Measurements from ENCODE around the gene CAMKK2. TPM values are rescaled to one million over a fixed set of nuclear protein-coding genes. Genes with fewer than 3 reads are reported as not detected.

The CAMKK2 gene
- total and polyA plus RNA-seq, 2 of the 13 experiments (the other 11 are each of a cell fraction or from before 2014, with no cell fraction given) = 18.8 to 20.0 TPM

- TF ChIP-seq IRX3 (CRISPR knock-in tag; IDR thresholded peaks at IDR 0.05; ENCODE audit: borderline replicate concordance, low read depth) = no peak
- TF ChIP-seq, protein P1, sequence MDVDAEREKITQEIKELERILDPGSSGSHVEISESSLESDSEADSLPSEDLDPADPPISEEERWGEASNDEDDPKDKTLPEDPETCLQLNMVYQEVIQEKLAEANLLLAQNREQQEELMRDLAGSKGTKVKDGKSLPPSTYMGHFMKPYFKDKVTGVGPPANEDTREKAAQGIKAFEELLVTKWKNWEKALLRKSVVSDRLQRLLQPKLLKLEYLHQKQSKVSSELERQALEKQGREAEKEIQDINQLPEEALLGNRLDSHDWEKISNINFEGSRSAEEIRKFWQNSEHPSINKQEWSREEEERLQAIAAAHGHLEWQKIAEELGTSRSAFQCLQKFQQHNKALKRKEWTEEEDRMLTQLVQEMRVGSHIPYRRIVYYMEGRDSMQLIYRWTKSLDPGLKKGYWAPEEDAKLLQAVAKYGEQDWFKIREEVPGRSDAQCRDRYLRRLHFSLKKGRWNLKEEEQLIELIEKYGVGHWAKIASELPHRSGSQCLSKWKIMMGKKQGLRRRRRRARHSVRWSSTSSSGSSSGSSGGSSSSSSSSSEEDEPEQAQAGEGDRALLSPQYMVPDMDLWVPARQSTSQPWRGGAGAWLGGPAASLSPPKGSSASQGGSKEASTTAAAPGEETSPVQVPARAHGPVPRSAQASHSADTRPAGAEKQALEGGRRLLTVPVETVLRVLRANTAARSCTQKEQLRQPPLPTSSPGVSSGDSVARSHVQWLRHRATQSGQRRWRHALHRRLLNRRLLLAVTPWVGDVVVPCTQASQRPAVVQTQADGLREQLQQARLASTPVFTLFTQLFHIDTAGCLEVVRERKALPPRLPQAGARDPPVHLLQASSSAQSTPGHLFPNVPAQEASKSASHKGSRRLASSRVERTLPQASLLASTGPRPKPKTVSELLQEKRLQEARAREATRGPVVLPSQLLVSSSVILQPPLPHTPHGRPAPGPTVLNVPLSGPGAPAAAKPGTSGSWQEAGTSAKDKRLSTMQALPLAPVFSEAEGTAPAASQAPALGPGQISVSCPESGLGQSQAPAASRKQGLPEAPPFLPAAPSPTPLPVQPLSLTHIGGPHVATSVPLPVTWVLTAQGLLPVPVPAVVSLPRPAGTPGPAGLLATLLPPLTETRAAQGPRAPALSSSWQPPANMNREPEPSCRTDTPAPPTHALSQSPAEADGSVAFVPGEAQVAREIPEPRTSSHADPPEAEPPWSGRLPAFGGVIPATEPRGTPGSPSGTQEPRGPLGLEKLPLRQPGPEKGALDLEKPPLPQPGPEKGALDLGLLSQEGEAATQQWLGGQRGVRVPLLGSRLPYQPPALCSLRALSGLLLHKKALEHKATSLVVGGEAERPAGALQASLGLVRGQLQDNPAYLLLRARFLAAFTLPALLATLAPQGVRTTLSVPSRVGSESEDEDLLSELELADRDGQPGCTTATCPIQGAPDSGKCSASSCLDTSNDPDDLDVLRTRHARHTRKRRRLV (CRISPR knock-in tag; IDR thresholded peaks at IDR 0.05) = no peak
- TF ChIP-seq, protein P2, sequence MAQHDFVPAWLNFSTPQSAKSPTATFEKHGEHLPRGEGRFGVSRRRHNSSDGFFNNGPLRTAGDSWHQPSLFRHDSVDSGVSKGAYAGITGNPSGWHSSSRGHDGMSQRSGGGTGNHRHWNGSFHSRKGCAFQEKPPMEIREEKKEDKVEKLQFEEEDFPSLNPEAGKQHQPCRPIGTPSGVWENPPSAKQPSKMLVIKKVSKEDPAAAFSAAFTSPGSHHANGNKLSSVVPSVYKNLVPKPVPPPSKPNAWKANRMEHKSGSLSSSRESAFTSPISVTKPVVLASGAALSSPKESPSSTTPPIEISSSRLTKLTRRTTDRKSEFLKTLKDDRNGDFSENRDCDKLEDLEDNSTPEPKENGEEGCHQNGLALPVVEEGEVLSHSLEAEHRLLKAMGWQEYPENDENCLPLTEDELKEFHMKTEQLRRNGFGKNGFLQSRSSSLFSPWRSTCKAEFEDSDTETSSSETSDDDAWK (CRISPR knock-in tag; IDR thresholded peaks at IDR 0.05) = no peak
- TF ChIP-seq CREM (IDR thresholded peaks at IDR 0.05) = no peak
- no peak for TF ChIP-seq CREM (CRISPR knock-in tag; IDR thresholded peaks at IDR 0.05)
- TF ChIP-seq, protein P3, sequence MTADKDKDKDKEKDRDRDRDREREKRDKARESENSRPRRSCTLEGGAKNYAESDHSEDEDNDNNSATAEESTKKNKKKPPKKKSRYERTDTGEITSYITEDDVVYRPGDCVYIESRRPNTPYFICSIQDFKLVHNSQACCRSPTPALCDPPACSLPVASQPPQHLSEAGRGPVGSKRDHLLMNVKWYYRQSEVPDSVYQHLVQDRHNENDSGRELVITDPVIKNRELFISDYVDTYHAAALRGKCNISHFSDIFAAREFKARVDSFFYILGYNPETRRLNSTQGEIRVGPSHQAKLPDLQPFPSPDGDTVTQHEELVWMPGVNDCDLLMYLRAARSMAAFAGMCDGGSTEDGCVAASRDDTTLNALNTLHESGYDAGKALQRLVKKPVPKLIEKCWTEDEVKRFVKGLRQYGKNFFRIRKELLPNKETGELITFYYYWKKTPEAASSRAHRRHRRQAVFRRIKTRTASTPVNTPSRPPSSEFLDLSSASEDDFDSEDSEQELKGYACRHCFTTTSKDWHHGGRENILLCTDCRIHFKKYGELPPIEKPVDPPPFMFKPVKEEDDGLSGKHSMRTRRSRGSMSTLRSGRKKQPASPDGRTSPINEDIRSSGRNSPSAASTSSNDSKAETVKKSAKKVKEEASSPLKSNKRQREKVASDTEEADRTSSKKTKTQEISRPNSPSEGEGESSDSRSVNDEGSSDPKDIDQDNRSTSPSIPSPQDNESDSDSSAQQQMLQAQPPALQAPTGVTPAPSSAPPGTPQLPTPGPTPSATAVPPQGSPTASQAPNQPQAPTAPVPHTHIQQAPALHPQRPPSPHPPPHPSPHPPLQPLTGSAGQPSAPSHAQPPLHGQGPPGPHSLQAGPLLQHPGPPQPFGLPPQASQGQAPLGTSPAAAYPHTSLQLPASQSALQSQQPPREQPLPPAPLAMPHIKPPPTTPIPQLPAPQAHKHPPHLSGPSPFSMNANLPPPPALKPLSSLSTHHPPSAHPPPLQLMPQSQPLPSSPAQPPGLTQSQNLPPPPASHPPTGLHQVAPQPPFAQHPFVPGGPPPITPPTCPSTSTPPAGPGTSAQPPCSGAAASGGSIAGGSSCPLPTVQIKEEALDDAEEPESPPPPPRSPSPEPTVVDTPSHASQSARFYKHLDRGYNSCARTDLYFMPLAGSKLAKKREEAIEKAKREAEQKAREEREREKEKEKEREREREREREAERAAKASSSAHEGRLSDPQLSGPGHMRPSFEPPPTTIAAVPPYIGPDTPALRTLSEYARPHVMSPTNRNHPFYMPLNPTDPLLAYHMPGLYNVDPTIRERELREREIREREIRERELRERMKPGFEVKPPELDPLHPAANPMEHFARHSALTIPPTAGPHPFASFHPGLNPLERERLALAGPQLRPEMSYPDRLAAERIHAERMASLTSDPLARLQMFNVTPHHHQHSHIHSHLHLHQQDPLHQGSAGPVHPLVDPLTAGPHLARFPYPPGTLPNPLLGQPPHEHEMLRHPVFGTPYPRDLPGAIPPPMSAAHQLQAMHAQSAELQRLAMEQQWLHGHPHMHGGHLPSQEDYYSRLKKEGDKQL (CRISPR knock-in tag; IDR thresholded peaks at IDR 0.05; ENCODE audit: low read depth) = no peak
- TF ChIP-seq ZSCAN12 (CRISPR knock-in tag; IDR thresholded peaks at IDR 0.05) = no peak
These were observed 40.9 kb upstream of the CAMKK2 start (continued) for GRCh38 chr12:121337416-121337815.
